ENCODE data around the gene SLC26A1. TPM values are rescaled to one million over a fixed set of nuclear protein-coding genes. Genes with fewer than 3 reads are reported as not detected.
A peak's percentile ranks its signal among the peaks of the same experiment; 100 is the strongest.

The SLC26A1 gene
- total and polyA plus RNA-seq, 8 donors: 0.35 to 8.6 (median 5.2) TPM

DNA sequence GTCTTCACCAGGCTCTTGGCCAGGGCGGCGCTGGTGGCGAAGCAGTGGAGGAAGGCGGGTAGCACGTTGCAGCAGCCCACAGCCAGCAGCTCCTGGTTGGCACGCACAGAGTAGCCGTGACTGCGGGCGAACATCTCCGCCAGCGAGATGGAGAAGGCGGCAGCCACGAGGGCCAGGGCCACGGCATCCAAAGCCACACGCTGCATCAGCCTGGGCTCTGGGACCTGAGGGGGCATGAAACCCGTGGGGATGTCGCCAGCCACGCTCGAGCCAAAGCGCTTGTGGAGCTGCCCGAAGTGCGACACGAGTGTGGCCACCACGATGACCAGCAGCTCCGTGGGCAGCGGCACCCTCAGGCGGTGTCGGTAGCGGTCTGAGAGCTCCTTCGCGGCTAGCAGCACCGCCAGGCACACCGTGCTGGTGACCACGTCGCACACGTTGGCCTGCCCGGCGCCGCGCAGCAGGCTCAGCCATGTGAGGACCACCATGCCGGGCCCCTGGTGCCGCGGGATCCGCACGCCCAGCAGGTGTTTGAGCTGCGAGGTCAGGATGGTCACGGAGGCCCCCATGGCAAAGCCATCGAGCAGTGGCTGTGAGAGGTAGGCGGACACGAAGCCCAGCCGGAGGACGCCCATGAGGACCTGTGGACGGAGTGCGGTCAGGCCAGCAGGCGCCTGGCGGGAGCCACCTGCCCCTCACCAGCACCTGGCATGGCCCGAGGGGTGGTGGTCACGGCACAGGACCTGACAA is 3.3 kb downstream of the SLC26A1 start:
- TF ChIP-seq, protein P1, sequence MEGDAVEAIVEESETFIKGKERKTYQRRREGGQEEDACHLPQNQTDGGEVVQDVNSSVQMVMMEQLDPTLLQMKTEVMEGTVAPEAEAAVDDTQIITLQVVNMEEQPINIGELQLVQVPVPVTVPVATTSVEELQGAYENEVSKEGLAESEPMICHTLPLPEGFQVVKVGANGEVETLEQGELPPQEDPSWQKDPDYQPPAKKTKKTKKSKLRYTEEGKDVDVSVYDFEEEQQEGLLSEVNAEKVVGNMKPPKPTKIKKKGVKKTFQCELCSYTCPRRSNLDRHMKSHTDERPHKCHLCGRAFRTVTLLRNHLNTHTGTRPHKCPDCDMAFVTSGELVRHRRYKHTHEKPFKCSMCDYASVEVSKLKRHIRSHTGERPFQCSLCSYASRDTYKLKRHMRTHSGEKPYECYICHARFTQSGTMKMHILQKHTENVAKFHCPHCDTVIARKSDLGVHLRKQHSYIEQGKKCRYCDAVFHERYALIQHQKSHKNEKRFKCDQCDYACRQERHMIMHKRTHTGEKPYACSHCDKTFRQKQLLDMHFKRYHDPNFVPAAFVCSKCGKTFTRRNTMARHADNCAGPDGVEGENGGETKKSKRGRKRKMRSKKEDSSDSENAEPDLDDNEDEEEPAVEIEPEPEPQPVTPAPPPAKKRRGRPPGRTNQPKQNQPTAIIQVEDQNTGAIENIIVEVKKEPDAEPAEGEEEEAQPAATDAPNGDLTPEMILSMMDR (IDR thresholded peaks at IDR 0.05): no peak
- H3K4me3 ChIP-seq: no peak overlapping the region
- intact Hi-C loops (cut with DNase I): no loop called here
- H3K27me3 ChIP-seq: no peaks in the 10 kb centered on the region
- DNase-seq: peak in 1 of 4 donors; percentile 81
- H3K9me3 ChIP-seq: no peaks in the 10 kb centered on the region
- H3K27ac ChIP-seq: no peak overlapping the region
- ATAC-seq: no peak
- H3K36me3 ChIP-seq: peaks cover 0 to 30% of the 10 kb centered on the region in 2 donors
- peaks cover 14 to 31% of the 10 kb centered on the region in 2 donors for H3K4me1 ChIP-seq

DNA sequence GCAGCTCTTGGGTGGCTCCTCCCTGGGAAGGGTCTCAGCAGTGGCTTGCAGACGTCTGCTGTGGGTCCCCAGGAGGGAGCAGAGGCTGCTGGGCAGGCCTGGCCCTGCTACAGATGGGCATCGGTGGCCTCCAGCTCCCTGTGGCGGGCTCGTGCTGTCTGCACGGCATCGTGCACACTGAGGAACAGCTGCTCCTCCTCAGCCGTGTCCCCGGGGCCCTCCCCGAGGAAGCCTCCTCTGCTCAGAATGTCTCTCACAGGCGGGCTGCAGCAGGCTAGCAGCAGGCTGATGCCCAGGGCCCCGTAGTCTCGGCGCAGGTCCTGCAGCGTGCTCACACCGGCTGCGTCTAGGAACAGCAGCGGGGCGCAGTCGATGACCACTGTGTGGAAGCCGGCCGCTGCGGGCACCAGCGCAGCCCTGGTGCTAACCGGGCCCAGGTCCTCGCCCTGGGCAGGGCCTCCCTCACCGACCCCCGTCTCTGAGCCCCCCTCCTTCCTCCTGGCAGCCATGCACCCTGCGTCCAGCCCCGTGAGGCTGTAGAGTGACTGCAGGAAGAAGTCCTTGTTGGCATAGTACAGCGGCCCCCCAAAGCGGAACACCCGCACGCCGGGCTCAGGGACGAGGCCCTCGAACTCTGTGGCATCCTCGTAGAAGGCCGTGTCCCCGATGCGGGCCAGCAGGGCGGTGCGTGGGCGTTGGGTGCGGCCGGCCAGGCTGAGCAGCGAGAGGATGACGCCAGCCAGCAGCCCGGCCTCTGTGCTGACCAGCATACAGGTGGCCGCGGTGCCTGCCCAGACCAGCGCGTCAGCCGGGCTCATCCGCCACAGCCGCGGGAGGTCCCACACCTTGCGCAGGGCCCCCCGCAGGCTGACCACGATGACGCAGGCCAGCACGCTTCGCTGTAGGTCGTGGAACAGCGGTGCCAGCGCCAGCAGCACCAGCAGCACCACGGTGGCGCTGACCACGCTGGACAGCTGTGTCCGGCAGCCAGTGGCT is 4.2 kb downstream of the SLC26A1 start:
- peak in 1 of 4 donors; percentile 73 for DNase-seq
- peaks cover 0 to 30% of the 10 kb centered on the region in 2 donors for H3K36me3 ChIP-seq
- H3K4me1 ChIP-seq: peaks cover 16 to 38% of the 10 kb centered on the region in 2 donors
- no peak overlapping the region for H3K27ac ChIP-seq
- H3K4me3 ChIP-seq: no peak overlapping the region
- H3K9me3 ChIP-seq: no peaks in the 10 kb centered on the region
- no peaks in the 10 kb centered on the region for H3K27me3 ChIP-seq
- intact Hi-C loops (cut with DNase I): no loop called here
- no peak for ATAC-seq
- TF ChIP-seq, protein P1 (IDR thresholded peaks at IDR 0.05): no peak

DNA sequence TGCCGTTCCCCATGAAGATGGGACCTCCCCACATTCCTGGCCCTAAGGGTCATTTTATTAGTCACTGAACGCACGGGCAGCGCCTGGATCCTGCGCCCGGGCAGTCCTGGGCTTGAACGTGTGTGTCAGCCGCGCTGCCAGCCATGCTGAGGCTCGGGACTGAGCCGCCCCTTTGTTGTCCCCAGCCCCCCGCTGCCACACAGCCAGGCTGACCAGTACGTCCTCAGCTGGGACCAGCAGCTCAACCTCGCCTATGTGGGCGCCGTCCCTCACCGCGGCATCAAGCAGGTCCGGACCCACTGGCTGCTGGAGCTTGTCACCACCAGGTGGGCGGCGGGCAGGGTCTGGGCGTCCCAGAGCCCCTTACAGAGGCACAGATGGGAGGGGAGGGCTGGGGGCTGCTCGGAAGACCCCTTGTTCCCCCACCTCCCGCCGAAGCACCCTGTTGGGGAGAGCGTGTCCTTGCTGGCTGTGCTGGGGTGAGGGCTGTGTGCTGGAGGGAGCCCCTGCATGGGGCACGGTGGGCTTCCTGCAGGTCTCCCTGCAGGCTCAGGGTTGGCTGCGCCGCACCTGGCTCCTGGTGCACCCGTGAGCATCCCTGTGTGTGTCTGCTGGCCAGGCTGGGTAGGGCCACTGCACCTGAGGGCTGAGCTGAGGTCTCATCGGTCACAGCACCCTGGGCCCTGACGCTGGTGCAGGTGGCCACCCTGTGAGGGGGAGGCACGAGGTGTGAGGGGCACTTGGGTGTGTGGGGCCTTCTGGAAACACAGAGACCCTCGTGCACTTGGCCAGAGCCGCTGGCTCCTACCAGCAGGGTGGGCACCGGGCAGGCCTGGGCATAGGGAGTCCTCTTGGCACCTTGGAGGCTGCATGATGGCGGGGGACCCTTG is 5.3 kb downstream of the SLC26A1 start:
- intact Hi-C loops (cut with DNase I): no loop called here
- Histone ChIP-seq H3K4me1 (peaks cover 12 to 38% of the 10 kb centered on the region in 2 donors), H3K4me3 (peak overlapping the region; percentile 64 to 76), H3K9me3 (no peaks in the 10 kb centered on the region), H3K36me3 (peaks cover 0 to 30% of the 10 kb centered on the region in 2 donors), H3K27me3 (no peaks in the 10 kb centered on the region), H3K27ac (peak overlapping the region in 1 of 2 donors; percentile 77)
- TF ChIP-seq, protein P1 (IDR thresholded peaks at IDR 0.05): no peak
- DNase-seq (peak in 1 of 4 donors; percentile 82), ATAC-seq (no peak)

DNA sequence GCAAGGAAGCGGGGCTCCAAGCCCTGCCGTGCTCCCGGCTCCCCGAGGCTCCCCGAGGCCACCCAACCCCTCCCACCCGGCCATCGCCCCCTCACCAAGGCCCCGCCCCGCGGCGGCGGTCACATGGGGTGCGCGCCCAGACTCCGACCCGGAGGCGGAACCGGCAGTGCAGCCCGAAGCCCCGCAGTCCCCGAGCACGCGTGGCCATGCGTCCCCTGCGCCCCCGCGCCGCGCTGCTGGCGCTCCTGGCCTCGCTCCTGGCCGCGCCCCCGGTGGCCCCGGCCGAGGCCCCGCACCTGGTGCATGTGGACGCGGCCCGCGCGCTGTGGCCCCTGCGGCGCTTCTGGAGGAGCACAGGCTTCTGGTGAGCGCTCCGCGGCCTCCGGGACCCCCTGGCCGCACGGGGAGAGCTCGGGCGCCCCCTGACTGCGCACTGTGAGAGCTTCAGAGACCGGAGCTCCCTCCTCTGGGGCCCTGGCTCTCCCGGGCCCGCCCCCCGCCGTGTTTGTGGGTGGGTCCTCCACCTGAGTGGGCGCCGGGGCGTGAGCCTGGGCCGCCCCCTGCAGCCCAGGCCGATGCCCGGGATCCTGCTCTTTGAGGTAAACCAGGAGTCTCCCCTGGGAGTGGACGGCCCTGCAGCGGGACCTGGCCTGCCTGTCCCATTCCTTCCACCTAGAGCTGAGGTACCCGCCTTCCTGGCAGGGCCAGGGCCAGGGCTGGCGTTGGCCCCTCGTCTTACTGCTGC is 6.2 kb downstream of the SLC26A1 start, which contains the start of gene IDUA:
Gene IDUA (plus strand): TSS at position 166 of the 745 bp plus-strand sequence. CDS start 41 bp downstream, at position 207.
- ATAC-seq: peak; percentile 91
- H3K4me1 ChIP-seq: peaks cover 12 to 38% of the 10 kb centered on the region in 2 donors
- peak; percentile 77 to 97 (median 88) for DNase-seq
- peaks cover 0 to 30% of the 10 kb centered on the region in 2 donors for H3K36me3 ChIP-seq
- H3K9me3 ChIP-seq: no peaks in the 10 kb centered on the region
- peak within 1 kb of the TSS; percentile 64 to 76 for H3K4me3 ChIP-seq
- intact Hi-C loops (cut with DNase I): no loop called here
- H3K27me3 ChIP-seq: no peaks in the 10 kb centered on the region
- TF ChIP-seq, protein P1 (IDR thresholded peaks at IDR 0.05): peak; percentile 32 to 36
- peak within 1 kb of the TSS; percentile 4 to 77 for H3K27ac ChIP-seq
